ENCODE data around the gene TIGD3. TPM values are rescaled to one million over a fixed set of nuclear protein-coding genes. Genes with fewer than 3 reads are reported as not detected.

Gene TIGD3
- total and polyA plus RNA-seq, 2 of the 13 experiments (the other 11 are each of a cell fraction or from before 2014, with no cell fraction given): 0.49 to 4.9 TPM

- TF ChIP-seq ARID3A (IDR thresholded peaks at IDR 0.05; ENCODE audit: low read depth, low read length): no peak
- TF ChIP-seq, protein P1, sequence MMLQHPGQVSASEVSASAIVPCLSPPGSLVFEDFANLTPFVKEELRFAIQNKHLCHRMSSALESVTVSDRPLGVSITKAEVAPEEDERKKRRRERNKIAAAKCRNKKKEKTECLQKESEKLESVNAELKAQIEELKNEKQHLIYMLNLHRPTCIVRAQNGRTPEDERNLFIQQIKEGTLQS (CRISPR knock-in tag; IDR thresholded peaks at IDR 0.05): 0 out of 2 replicates have a peak, but pooled peaks have one; percentile 17
- TF ChIP-seq SPEN (CRISPR knock-in tag; IDR thresholded peaks at IDR 0.05; ENCODE audit: low read depth): peak; percentile 44; the same call in 1 of the 2 replicates
- no peak for TF ChIP-seq ZNF564 (CRISPR knock-in tag; IDR thresholded peaks at IDR 0.05)
- no peak for TF ChIP-seq FLYWCH1 (CRISPR knock-in tag; IDR thresholded peaks at IDR 0.05)
- TF ChIP-seq ZNF264 (CRISPR knock-in tag; IDR thresholded peaks at IDR 0.05): no peak
- no peak for TF ChIP-seq NR1H2 (CRISPR knock-in tag; IDR thresholded peaks at IDR 0.05; ENCODE audit: borderline replicate concordance, low read depth)
- TF ChIP-seq, protein P2, sequence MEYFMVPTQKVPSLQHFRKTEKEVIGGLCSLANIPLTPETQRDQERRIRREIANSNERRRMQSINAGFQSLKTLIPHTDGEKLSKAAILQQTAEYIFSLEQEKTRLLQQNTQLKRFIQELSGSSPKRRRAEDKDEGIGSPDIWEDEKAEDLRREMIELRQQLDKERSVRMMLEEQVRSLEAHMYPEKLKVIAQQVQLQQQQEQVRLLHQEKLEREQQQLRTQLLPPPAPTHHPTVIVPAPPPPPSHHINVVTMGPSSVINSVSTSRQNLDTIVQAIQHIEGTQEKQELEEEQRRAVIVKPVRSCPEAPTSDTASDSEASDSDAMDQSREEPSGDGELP (IDR thresholded peaks at IDR 0.05; ENCODE audit: borderline replicate concordance, low read depth): peak; percentile 88; the same call in 1 of the 2 replicates
- no peak for TF ChIP-seq ZNF672 (CRISPR knock-in tag; IDR thresholded peaks at IDR 0.05)
- TF ChIP-seq ZSCAN31 (CRISPR knock-in tag; IDR thresholded peaks at IDR 0.05; ENCODE audit: low read depth): peak; percentile 66; the same call in 1 of the 2 replicates
- TF ChIP-seq SSRP1 (CRISPR knock-in tag; IDR thresholded peaks at IDR 0.05): 0 out of 2 replicates have a peak, but pooled peaks have one; percentile 63
- TF ChIP-seq SMARCE1 (IDR thresholded peaks at IDR 0.05; ENCODE audit: borderline replicate concordance): no peak
- no peak for TF ChIP-seq ASH2L (IDR thresholded peaks at IDR 0.05; ENCODE audit: insufficient read length, low read depth, low read length)
- no peak for TF ChIP-seq ZNF44 (CRISPR knock-in tag; IDR thresholded peaks at IDR 0.05)
- TF ChIP-seq THYN1 (CRISPR knock-in tag; IDR thresholded peaks at IDR 0.05; ENCODE audit: borderline replicate concordance, low read depth): no peak
- no peak for TF ChIP-seq MEIS2 (CRISPR knock-in tag; IDR thresholded peaks at IDR 0.05)
- 0 out of 2 replicates have a peak, but pooled peaks have one; percentile 62 for TF ChIP-seq ZBTB3 (CRISPR knock-in tag; IDR thresholded peaks at IDR 0.05; ENCODE audit: borderline replicate concordance, low read depth)
- no peak for TF ChIP-seq CSRNP2 (CRISPR knock-in tag; conservative IDR thresholded peaks at IDR 0.05; ENCODE audit: low read depth)
- TF ChIP-seq, protein P3, sequence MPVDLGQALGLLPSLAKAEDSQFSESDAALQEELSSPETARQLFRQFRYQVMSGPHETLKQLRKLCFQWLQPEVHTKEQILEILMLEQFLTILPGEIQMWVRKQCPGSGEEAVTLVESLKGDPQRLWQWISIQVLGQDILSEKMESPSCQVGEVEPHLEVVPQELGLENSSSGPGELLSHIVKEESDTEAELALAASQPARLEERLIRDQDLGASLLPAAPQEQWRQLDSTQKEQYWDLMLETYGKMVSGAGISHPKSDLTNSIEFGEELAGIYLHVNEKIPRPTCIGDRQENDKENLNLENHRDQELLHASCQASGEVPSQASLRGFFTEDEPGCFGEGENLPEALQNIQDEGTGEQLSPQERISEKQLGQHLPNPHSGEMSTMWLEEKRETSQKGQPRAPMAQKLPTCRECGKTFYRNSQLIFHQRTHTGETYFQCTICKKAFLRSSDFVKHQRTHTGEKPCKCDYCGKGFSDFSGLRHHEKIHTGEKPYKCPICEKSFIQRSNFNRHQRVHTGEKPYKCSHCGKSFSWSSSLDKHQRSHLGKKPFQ (CRISPR knock-in tag; IDR thresholded peaks at IDR 0.05; ENCODE audit: insufficient replicate concordance): peak; percentile 91
- no peak for TF ChIP-seq U2AF1 (optimal IDR thresholded peaks at IDR 0.05; ENCODE audit: low read depth, low read length)
- peak; percentile 58; the same call in 1 of the 2 replicates for TF ChIP-seq ZNF317 (CRISPR knock-in tag; IDR thresholded peaks at IDR 0.05)
- TF ChIP-seq GPN1 (CRISPR knock-in tag; IDR thresholded peaks at IDR 0.05; ENCODE audit: borderline replicate concordance): no peak
- TF ChIP-seq NONO (IDR thresholded peaks at IDR 0.05): no peak
- TF ChIP-seq NONO (CRISPR knock-in tag; conservative IDR thresholded peaks at IDR 0.05): no peak
Measured at GRCh38 chr11:65386307-65387140, 32.0 kb downstream of the TIGD3 start, which contains the start of gene FRMD8 (continued).
